ENCODE results near the gene KCNAB1.

DNA sequence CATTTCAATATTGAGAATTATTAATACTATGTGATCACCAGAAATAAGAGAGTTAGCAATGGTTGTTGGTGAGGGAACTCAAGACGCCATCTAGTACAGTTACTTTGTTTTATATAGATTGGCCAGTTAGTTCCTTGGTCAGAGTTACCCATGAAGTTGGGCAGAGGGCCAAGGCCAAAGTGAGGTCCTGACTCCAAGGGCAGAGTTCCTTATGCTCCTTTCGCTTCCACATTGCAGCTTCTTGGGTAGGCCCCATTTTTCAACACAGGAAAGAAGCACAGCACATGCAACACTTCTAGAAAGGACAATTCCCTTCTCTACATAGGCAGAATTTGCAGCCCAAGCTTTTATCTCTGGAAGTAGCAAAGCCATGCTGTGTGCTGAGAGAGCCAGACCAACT is 178.6 kb downstream of the KCNAB1 start:
- TF ChIP-seq, protein P1, sequence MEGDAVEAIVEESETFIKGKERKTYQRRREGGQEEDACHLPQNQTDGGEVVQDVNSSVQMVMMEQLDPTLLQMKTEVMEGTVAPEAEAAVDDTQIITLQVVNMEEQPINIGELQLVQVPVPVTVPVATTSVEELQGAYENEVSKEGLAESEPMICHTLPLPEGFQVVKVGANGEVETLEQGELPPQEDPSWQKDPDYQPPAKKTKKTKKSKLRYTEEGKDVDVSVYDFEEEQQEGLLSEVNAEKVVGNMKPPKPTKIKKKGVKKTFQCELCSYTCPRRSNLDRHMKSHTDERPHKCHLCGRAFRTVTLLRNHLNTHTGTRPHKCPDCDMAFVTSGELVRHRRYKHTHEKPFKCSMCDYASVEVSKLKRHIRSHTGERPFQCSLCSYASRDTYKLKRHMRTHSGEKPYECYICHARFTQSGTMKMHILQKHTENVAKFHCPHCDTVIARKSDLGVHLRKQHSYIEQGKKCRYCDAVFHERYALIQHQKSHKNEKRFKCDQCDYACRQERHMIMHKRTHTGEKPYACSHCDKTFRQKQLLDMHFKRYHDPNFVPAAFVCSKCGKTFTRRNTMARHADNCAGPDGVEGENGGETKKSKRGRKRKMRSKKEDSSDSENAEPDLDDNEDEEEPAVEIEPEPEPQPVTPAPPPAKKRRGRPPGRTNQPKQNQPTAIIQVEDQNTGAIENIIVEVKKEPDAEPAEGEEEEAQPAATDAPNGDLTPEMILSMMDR (optimal IDR thresholded peaks at IDR 0.05 in 1 of 3, IDR thresholded peaks at IDR 0.05 in 1 of 3, conservative IDR thresholded peaks at IDR 0.05 in 1 of 3; ENCODE audit: extremely low read depth in 1 of 3, insufficient read depth in 2 of 3, low read length in 3 of 3): no peak
- no peak for TF ChIP-seq EZH2 (IDR thresholded peaks at IDR 0.05; ENCODE audit: low read length)

All from keratinocyte (primary cell).